ENCODE results near the gene ITPR2. TPM values are rescaled to one million over a fixed set of nuclear protein-coding genes. Genes with fewer than 3 reads are reported as not detected.

Gene ITPR2
- total RNA-seq, 3 donors from 2014 or later (not counting 1 experiment from before 2014, with no cell fraction given): 59.1 to 70.7 (median 68.2) TPM

GRCh38 chr12:26727482-26728204 is 105.4 kb downstream of the ITPR2 start:
- peaks cover 57 to 65% of the 10 kb centered on the region in 2 donors for H3K4me1 Mint-ChIP-seq
- DNase-seq: no peak
- H3K36me3 ChIP-seq (ENCODE audit: control insufficient read depth, insufficient read depth, low read length): no peaks in the 10 kb centered on the region
- no peaks in the 10 kb centered on the region for H3K27me3 ChIP-seq (ENCODE audit: control insufficient read depth, insufficient read depth, low read length)
- no peaks in the 10 kb centered on the region for H3K36me3 Mint-ChIP-seq
- H3K27ac ChIP-seq (ENCODE audit: low read length): no peak overlapping the region
- 86% methylated on average over 13 of the region's 13 CpGs for WGBS (ENCODE audit: insufficient coverage)
- intact Hi-C loops (cut with micrococcal nuclease): no loop called here
- no peak overlapping the region for H3K4me3 ChIP-seq (ENCODE audit: low read length)
- H3K4me3 Mint-ChIP-seq: no peak overlapping the region
- no peaks in the 10 kb centered on the region for H3K27me3 Mint-ChIP-seq (ENCODE audit: low read depth in 2 of 2)
- H3K4me1 ChIP-seq (ENCODE audit: control insufficient read depth, insufficient read depth, low read length): peaks cover 2% of the 10 kb centered on the region
- H3K9me3 Mint-ChIP-seq: no peaks in the 10 kb centered on the region
- no peak for TF ChIP-seq CTCF (IDR thresholded peaks at IDR 0.05)
- ATAC-seq: no peak
- no peak overlapping the region for H3K27ac Mint-ChIP-seq
- H3K9me3 ChIP-seq (ENCODE audit: control insufficient read depth, insufficient read depth, low read length): no peaks in the 10 kb centered on the region

- H3K4me3 ChIP-seq (ENCODE audit: low read length): no peak overlapping the region
- 85% methylated on average over 2 of the region's 2 CpGs for WGBS (ENCODE audit: insufficient coverage)
- Mint-ChIP-seq H3K4me1 (peaks cover 50 to 61% of the 10 kb centered on the region in 2 donors), H3K9me3 (no peaks in the 10 kb centered on the region), H3K4me3 (no peak overlapping the region), H3K36me3 (no peaks in the 10 kb centered on the region), H3K27me3 (ENCODE audit: low read depth in 2 of 2) (no peaks in the 10 kb centered on the region), H3K27ac (no peak overlapping the region)
- H3K4me1 ChIP-seq (ENCODE audit: control insufficient read depth, insufficient read depth, low read length): no peaks in the 10 kb centered on the region
- H3K27ac ChIP-seq (ENCODE audit: low read length): no peak overlapping the region
- TF ChIP-seq CTCF (IDR thresholded peaks at IDR 0.05): no peak
- H3K27me3 ChIP-seq (ENCODE audit: control insufficient read depth, insufficient read depth, low read length): no peaks in the 10 kb centered on the region
- intact Hi-C loops (cut with micrococcal nuclease): no loop called here
- ATAC-seq (no peak), DNase-seq (no peak)
- H3K36me3 ChIP-seq (ENCODE audit: control insufficient read depth, insufficient read depth, low read length): peaks cover 1% of the 10 kb centered on the region
- no peaks in the 10 kb centered on the region for H3K9me3 ChIP-seq (ENCODE audit: control insufficient read depth, insufficient read depth, low read length)
These were observed 106.0 kb downstream of the ITPR2 start for GRCh38 chr12:26726956-26727355.

GRCh38 chr12:26725276-26725916 is 107.6 kb downstream of the ITPR2 start:
- Mint-ChIP-seq H3K36me3 (no peaks in the 10 kb centered on the region), H3K9me3 (no peaks in the 10 kb centered on the region), H3K4me3 (no peak overlapping the region), H3K4me1 (peaks cover 41 to 51% of the 10 kb centered on the region in 2 donors), H3K27me3 (ENCODE audit: low read depth in 2 of 2) (no peaks in the 10 kb centered on the region), H3K27ac (no peak overlapping the region)
- intact Hi-C loops (cut with micrococcal nuclease): no loop called here
- DNase-seq (no peak), ATAC-seq (no peak)
- Histone ChIP-seq H3K4me3 (ENCODE audit: low read length) (no peak overlapping the region), H3K4me1 (ENCODE audit: control insufficient read depth, insufficient read depth, low read length) (no peaks in the 10 kb centered on the region), H3K27ac (ENCODE audit: low read length) (no peak overlapping the region), H3K9me3 (ENCODE audit: control insufficient read depth, insufficient read depth, low read length) (no peaks in the 10 kb centered on the region), H3K27me3 (ENCODE audit: control insufficient read depth, insufficient read depth, low read length) (no peaks in the 10 kb centered on the region), H3K36me3 (ENCODE audit: control insufficient read depth, insufficient read depth, low read length) (peaks cover 3% of the 10 kb centered on the region)
- no peak for TF ChIP-seq CTCF (IDR thresholded peaks at IDR 0.05)
- WGBS (ENCODE audit: insufficient coverage): 96% methylated on average over 2 of the region's 2 CpGs
